K562 (cell line): ENCODE data around the gene FYB1.

Source experiments
- CTCF ChIP-seq, 3 experiments: IDR thresholded peaks in 2 of 3; conservative IDR thresholded peaks in 1 of 3; 2 replicates each; pipeline ENCODE4 v1.5.1; 2011 to 2012; ENCODE audit warnings: low read length in 3 of 3, mild to moderate bottlenecking in 3 of 3, control low read depth in 2 of 3, improper control_type of control experiment in 1 of 3, inconsistent platforms in 1 of 3, low read depth in 1 of 3, mixed read lengths in 1 of 3, moderate library complexity in 1 of 3; ENCODE audit not compliant: insufficient read depth in 2 of 3
- E2F1 ChIP-seq: sonication (generic); formaldehyde crosslinking; IDR thresholded peaks from 2 replicates; pipeline ENCODE4 v1.8.1; 2023; ENCODE audit warnings: mild to moderate bottlenecking, missing genetic modification reagents, moderate library complexity
- ELK3 ChIP-seq: fragments of 450-650 bp; formaldehyde crosslinking; IDR thresholded peaks from 2 replicates; pipeline ENCODE4 v1.4.0; 2020; ENCODE audit warnings: mild to moderate bottlenecking
- EZH2 ChIP-seq: IDR thresholded peaks from 2 replicates; pipeline ENCODE4 v1.6.1; 2012; ENCODE audit warnings: low read depth, mild to moderate bottlenecking, inconsistent platforms, low read length, borderline replicate concordance
- POLR2AphosphoS5 ChIP-seq: IDR thresholded peaks from 2 replicates; pipeline ENCODE4 v1.6.1; 2011; ENCODE audit warnings: mild to moderate bottlenecking, low read depth, low read length, moderate library complexity; ENCODE audit not compliant: control insufficient read depth, insufficient read depth
- POU5F1 ChIP-seq: fragments of 150-350 bp; IDR thresholded peaks from 2 replicates; pipeline ENCODE4 v1.6.1; 2014; ENCODE audit warnings: borderline replicate concordance, low read length, low read depth, mild to moderate bottlenecking; ENCODE audit not compliant: partially characterized antibody
- REST ChIP-seq, 2 experiments: fragments of 450-650 bp; formaldehyde crosslinking in 1 of 2; IDR thresholded peaks; 2 replicates each; pipeline versions ENCODE4 v1.4.0 to v1.6.1; 2014 to 2020; ENCODE audit warnings: mild to moderate bottlenecking in 2 of 2, borderline replicate concordance in 1 of 2, low read depth in 1 of 2
- SP1 ChIP-seq: sonication (generic); formaldehyde crosslinking; IDR thresholded peaks from 2 replicates; pipeline ENCODE4 v1.8.1; 2022; ENCODE audit warnings: mild to moderate bottlenecking, missing genetic modification reagents
- TCF7 ChIP-seq: sonication (generic); IDR thresholded peaks from 2 replicates; pipeline ENCODE4 v1.6.1; 2016; ENCODE audit warnings: antibody characterized with exemption, borderline replicate concordance
- ZNF324 ChIP-seq: fragments of 250-450 bp; sonication (Bioruptor Pico); IDR thresholded peaks from 2 replicates; pipeline ENCODE4 v1.4.0; 2020; ENCODE audit warnings: mild to moderate bottlenecking
- ZNF77 ChIP-seq: fragments of 250-450 bp; sonication (Bioruptor Pico); IDR thresholded peaks from 2 replicates; pipeline ENCODE4 v1.5.0; 2020

GRCh38 chr5:39254671-39255070, 35.3 kb upstream of the FYB1 start:
- no peak for TF ChIP-seq SP1 (CRISPR knock-in tag)
- no peak for TF ChIP-seq REST (IDR thresholded peaks at IDR 0.05; ENCODE audit: borderline replicate concordance)
- no peak for TF ChIP-seq REST (CRISPR knock-in tag; IDR thresholded peaks at IDR 0.05; ENCODE audit: low read depth)
- TF ChIP-seq POU5F1: no peak
- TF ChIP-seq CTCF (IDR thresholded peaks at IDR 0.05 in 2 of 3, conservative IDR thresholded peaks at IDR 0.05 in 1 of 3; ENCODE audit: insufficient read depth in 2 of 3, low read depth in 1 of 3, low read length in 3 of 3): no peak
- no peak for TF ChIP-seq TCF7
- TF ChIP-seq ELK3: no peak
- TF ChIP-seq ZNF324 (CRISPR knock-in tag): no peak
- no peak for TF ChIP-seq EZH2
- no peak for TF ChIP-seq E2F1
- no peak for TF ChIP-seq POLR2AphosphoS5
- TF ChIP-seq ZNF77 (CRISPR knock-in tag): no peak
